SK-N-SH treated with all-trans-retinoic acid at 6 μM for 48 hours (cell line): ENCODE measurements around the gene CHP2.
"Not testable (repeated sequence)": the region's sequence is repeated elsewhere in the genome, so short reads cannot be mapped to it uniquely, and the experiment has no call there.

Experiments
- ATAC-seq: fragments of 200-7000 bp; cut with Tn5 transposase; 3 replicates; pipeline ENCODE4 v1.9.1; 2020; ENCODE audit warnings: mild to moderate bottlenecking, moderate library complexity
- ARNTL ChIP-seq: fragments of 450-650 bp; formaldehyde crosslinking; IDR thresholded peaks from 2 replicates; pipeline ENCODE4 v1.5.0; 2020; ENCODE audit warnings: low read depth, mild to moderate bottlenecking, moderate library complexity, borderline replicate concordance
- CSDC2 ChIP-seq: fragments of 250-450 bp; sonication (Bioruptor Pico); IDR thresholded peaks from 2 replicates; pipeline ENCODE4 v1.5.0; 2020; ENCODE audit warnings: mild to moderate bottlenecking, moderate library complexity
- ESRRG ChIP-seq: fragments of 250-450 bp; sonication (Bioruptor Pico); IDR thresholded peaks from 2 replicates; pipeline ENCODE4 v1.6.1; 2021; ENCODE audit warnings: mild to moderate bottlenecking
- GLIS3 ChIP-seq: fragments of 250-450 bp; sonication (Bioruptor Pico); IDR thresholded peaks from 2 replicates; pipeline ENCODE4 v1.5.0; 2020; ENCODE audit warnings: mild to moderate bottlenecking, moderate library complexity
- ISL1 ChIP-seq: fragments of 250-450 bp; sonication (Bioruptor Pico); IDR thresholded peaks from 2 replicates; pipeline ENCODE4 v2.1.2; 2022; ENCODE audit warnings: mild to moderate bottlenecking, moderate library complexity
- OSR1 ChIP-seq: fragments of 250-450 bp; sonication (Bioruptor Pico); IDR thresholded peaks from 2 replicates; pipeline ENCODE4 v1.8.0; 2022; ENCODE audit warnings: moderate library complexity, mild to moderate bottlenecking, inconsistent platforms
- PPARA ChIP-seq: fragments of 250-450 bp; sonication (Bioruptor Pico); IDR thresholded peaks from 2 replicates; pipeline ENCODE4 v1.5.0; 2020; ENCODE audit warnings: mild to moderate bottlenecking, borderline replicate concordance
- RARB ChIP-seq: fragments of 250-450 bp; sonication (Bioruptor Pico); IDR thresholded peaks from 2 replicates; pipeline ENCODE4 v1.8.0; 2021; ENCODE audit warnings: mild to moderate bottlenecking, moderate library complexity
- TCF4 ChIP-seq: fragments of 250-450 bp; sonication (Bioruptor Pico); IDR thresholded peaks from 2 replicates; pipeline ENCODE4 v1.8.0; 2021; ENCODE audit warnings: mild to moderate bottlenecking, moderate library complexity, borderline replicate concordance
- TOX ChIP-seq: fragments of 250-450 bp; sonication (Bioruptor Pico); IDR thresholded peaks from 2 replicates; pipeline ENCODE4 v1.8.0; 2021; ENCODE audit warnings: mild to moderate bottlenecking, moderate library complexity, borderline replicate concordance
- ZC3H10 ChIP-seq: fragments of 250-450 bp; sonication (Bioruptor Pico); IDR thresholded peaks from 2 replicates; pipeline ENCODE4 v1.5.1; 2021; ENCODE audit warnings: mild to moderate bottlenecking, moderate library complexity
- ZFP3 ChIP-seq: fragments of 250-450 bp; sonication (Bioruptor Pico); IDR thresholded peaks from 2 replicates; pipeline ENCODE4 v1.5.0; 2020; ENCODE audit warnings: mild to moderate bottlenecking, moderate library complexity
- ZFP30 ChIP-seq: fragments of 450-650 bp; formaldehyde crosslinking; IDR thresholded peaks from 2 replicates; pipeline ENCODE4 v1.5.0; 2022; ENCODE audit warnings: mild to moderate bottlenecking, moderate library complexity
- ZNF565 ChIP-seq: fragments of 450-650 bp; formaldehyde crosslinking; conservative IDR thresholded peaks from 2 replicates; pipeline ENCODE4 v1.5.0; 2020; ENCODE audit warnings: low read depth, mild to moderate bottlenecking, moderate library complexity
- ZNF70 ChIP-seq: fragments of 450-650 bp; formaldehyde crosslinking; IDR thresholded peaks from 2 replicates; pipeline ENCODE4 v1.5.0; 2020; ENCODE audit warnings: mild to moderate bottlenecking, moderate library complexity
- ZNF8 ChIP-seq: fragments of 450-650 bp; formaldehyde crosslinking; IDR thresholded peaks from 2 replicates; pipeline ENCODE4 v1.5.0; 2020; ENCODE audit warnings: mild to moderate bottlenecking, moderate library complexity
- TF ChIP-seq, protein P1 (sequence below): fragments of 250-450 bp; sonication (Bioruptor Pico); IDR thresholded peaks from 2 replicates; pipeline ENCODE4 v1.8.0; 2020; ENCODE audit warnings: mild to moderate bottlenecking, moderate library complexity, borderline replicate concordance
- TF ChIP-seq, protein P2 (sequence below): fragments of 250-450 bp; sonication (Bioruptor Pico); IDR thresholded peaks from 2 replicates; pipeline ENCODE4 v1.5.0; 2020; ENCODE audit warnings: mild to moderate bottlenecking, moderate library complexity
- TF ChIP-seq, protein P3 (sequence below): fragments of 250-450 bp; sonication (Bioruptor Pico); IDR thresholded peaks from 2 replicates; pipeline ENCODE4 v1.5.1; 2021; ENCODE audit warnings: mild to moderate bottlenecking, moderate library complexity
- TF ChIP-seq, protein P4 (sequence below): fragments of 250-450 bp; sonication (Bioruptor Pico); IDR thresholded peaks from 2 replicates; pipeline ENCODE4 v1.8.0; 2021; ENCODE audit warnings: low read depth, mild to moderate bottlenecking, moderate library complexity, borderline replicate concordance

Gene CHP2

DNA sequence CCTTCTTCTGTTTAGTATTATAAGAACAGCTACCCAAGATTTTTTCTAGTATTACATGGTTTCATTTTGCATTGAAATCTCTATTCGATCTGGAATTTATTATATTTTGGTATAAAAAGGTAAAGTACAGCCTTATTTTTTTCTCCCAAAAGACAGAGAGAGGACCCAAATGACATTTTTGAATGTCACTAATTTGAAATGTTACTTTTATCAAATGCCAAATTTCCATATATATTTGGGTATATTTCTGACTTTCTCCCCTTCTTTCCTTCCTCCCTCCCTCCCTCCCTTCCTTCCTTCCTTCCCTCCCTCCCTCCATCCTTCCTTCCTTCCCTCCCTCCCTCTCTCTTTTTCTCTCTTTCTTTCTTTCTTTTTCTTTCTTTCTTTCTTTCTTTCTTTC, 6.2 kb upstream of the CHP2 start:
- TF ChIP-seq, protein P1, sequence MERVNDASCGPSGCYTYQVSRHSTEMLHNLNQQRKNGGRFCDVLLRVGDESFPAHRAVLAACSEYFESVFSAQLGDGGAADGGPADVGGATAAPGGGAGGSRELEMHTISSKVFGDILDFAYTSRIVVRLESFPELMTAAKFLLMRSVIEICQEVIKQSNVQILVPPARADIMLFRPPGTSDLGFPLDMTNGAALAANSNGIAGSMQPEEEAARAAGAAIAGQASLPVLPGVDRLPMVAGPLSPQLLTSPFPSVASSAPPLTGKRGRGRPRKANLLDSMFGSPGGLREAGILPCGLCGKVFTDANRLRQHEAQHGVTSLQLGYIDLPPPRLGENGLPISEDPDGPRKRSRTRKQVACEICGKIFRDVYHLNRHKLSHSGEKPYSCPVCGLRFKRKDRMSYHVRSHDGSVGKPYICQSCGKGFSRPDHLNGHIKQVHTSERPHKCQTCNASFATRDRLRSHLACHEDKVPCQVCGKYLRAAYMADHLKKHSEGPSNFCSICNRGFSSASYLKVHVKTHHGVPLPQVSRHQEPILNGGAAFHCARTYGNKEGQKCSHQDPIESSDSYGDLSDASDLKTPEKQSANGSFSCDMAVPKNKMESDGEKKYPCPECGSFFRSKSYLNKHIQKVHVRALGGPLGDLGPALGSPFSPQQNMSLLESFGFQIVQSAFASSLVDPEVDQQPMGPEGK (CRISPR knock-in tag) = no peak
- TF ChIP-seq, protein P2, sequence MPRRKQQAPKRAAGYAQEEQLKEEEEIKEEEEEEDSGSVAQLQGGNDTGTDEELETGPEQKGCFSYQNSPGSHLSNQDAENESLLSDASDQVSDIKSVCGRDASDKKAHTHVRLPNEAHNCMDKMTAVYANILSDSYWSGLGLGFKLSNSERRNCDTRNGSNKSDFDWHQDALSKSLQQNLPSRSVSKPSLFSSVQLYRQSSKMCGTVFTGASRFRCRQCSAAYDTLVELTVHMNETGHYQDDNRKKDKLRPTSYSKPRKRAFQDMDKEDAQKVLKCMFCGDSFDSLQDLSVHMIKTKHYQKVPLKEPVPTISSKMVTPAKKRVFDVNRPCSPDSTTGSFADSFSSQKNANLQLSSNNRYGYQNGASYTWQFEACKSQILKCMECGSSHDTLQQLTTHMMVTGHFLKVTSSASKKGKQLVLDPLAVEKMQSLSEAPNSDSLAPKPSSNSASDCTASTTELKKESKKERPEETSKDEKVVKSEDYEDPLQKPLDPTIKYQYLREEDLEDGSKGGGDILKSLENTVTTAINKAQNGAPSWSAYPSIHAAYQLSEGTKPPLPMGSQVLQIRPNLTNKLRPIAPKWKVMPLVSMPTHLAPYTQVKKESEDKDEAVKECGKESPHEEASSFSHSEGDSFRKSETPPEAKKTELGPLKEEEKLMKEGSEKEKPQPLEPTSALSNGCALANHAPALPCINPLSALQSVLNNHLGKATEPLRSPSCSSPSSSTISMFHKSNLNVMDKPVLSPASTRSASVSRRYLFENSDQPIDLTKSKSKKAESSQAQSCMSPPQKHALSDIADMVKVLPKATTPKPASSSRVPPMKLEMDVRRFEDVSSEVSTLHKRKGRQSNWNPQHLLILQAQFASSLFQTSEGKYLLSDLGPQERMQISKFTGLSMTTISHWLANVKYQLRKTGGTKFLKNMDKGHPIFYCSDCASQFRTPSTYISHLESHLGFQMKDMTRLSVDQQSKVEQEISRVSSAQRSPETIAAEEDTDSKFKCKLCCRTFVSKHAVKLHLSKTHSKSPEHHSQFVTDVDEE (CRISPR knock-in tag) = no peak
- TF ChIP-seq, protein P3, sequence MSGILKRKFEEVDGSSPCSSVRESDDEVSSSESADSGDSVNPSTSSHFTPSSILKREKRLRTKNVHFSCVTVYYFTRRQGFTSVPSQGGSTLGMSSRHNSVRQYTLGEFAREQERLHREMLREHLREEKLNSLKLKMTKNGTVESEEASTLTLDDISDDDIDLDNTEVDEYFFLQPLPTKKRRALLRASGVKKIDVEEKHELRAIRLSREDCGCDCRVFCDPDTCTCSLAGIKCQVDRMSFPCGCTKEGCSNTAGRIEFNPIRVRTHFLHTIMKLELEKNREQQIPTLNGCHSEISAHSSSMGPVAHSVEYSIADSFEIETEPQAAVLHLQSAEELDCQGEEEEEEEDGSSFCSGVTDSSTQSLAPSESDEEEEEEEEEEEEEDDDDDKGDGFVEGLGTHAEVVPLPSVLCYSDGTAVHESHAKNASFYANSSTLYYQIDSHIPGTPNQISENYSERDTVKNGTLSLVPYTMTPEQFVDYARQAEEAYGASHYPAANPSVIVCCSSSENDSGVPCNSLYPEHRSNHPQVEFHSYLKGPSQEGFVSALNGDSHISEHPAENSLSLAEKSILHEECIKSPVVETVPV (CRISPR knock-in tag) = no peak
- TF ChIP-seq ZFP30 (CRISPR knock-in tag) (no peak), ZFP3 (CRISPR knock-in tag) (no peak), ZC3H10 (CRISPR knock-in tag) (no peak), ISL1 (CRISPR knock-in tag) (no peak), TCF4 (CRISPR knock-in tag) (no peak)
- TF ChIP-seq, all 23 proteins: peak for 0

DNA sequence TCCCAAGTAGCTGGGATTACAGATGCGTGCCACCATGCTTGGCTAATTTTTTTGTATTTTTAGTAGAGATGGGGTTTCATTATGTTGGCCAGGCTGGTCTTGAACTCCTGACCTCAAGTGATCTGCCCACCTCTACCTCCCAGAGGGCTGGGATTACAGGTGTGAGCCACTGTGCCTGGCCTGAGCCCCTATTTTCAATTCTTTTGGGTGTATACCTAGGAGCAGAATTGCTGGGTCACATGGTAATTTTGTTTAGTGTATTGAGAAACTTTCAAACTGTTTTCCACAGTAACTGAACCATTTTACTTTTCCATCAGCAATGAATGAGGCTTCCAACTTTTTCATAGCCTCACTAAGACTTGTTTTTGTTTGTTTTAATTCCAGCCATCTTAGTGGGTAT, 3.8 kb upstream of the CHP2 start:
- not testable (repeated sequence) for ATAC-seq

More for the DNA sequence above, 6.2 kb upstream of the CHP2 start:
- ATAC-seq = no peak

DNA sequence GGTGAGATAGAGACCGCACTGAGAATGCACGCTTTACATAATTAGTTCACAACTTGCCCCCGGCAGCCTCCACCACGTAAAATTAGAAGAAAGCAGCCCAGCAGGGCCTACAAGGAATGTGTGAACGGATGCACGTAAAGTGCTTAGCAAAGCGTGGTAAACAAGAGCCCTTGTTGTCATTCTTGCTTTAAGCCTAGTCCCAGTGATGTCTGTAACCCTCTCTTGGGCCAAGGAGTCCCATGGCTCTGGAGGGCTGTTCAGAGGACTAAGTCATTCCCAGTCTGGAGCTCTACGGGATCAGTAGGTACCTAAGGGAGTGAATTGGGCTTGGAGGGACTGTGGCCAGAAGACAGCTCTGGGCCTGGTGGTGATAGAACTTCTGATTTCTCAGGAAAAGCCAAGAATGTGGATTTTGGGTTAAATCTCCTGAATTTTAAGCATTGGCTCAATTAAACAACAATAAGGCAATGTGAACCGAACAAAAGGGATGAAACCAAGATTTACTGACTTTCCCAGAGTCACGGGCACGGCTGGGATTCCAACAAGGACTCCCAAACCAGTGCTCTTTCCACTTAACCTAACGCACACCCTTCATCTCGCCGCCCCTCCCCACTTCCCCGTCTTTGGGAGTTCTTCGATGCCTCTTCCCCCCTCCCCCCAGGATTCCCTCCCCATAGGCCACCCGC, 775 bp upstream of the CHP2 start:
- ATAC-seq = no peak
- TF ChIP-seq, protein P2 (CRISPR knock-in tag) = no peak
- TF ChIP-seq ZNF8 = no peak
- no peak for TF ChIP-seq TOX (CRISPR knock-in tag)
- no peak for TF ChIP-seq ARNTL (CRISPR knock-in tag)
- no peak for TF ChIP-seq ZNF565 (CRISPR knock-in tag)
- TF ChIP-seq ESRRG (CRISPR knock-in tag) = no peak
- TF ChIP-seq ZNF70 (CRISPR knock-in tag) = no peak
- TF ChIP-seq, protein P1 (CRISPR knock-in tag) = no peak
- no peak for TF ChIP-seq OSR1 (CRISPR knock-in tag)
- TF ChIP-seq ISL1 (CRISPR knock-in tag) = no peak
- no peak for TF ChIP-seq CSDC2 (CRISPR knock-in tag)
- no peak for TF ChIP-seq GLIS3 (CRISPR knock-in tag)
- TF ChIP-seq, protein P3 (CRISPR knock-in tag) = no peak
- no peak for TF ChIP-seq RARB (CRISPR knock-in tag)
- no peak for TF ChIP-seq ZFP3 (CRISPR knock-in tag)
- TF ChIP-seq ZC3H10 (CRISPR knock-in tag) = no peak
- no peak for TF ChIP-seq ZFP30 (CRISPR knock-in tag)
- TF ChIP-seq, protein P4, sequence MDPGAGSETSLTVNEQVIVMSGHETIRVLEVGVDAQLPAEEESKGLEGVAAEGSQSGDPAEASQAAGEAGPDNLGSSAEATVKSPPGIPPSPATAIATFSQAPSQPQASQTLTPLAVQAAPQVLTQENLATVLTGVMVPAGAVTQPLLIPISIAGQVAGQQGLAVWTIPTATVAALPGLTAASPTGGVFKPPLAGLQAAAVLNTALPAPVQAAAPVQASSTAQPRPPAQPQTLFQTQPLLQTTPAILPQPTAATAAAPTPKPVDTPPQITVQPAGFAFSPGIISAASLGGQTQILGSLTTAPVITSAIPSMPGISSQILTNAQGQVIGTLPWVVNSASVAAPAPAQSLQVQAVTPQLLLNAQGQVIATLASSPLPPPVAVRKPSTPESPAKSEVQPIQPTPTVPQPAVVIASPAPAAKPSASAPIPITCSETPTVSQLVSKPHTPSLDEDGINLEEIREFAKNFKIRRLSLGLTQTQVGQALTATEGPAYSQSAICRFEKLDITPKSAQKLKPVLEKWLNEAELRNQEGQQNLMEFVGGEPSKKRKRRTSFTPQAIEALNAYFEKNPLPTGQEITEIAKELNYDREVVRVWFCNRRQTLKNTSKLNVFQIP (CRISPR knock-in tag) = no peak
- TF ChIP-seq PPARA (CRISPR knock-in tag) = no peak
- TF ChIP-seq, all 23 proteins: peak for 0
